GM19035 (cell line): ENCODE measurements around the gene TSPAN16.
A peak's percentile ranks its signal among the peaks of the same experiment; 100 is the strongest.
"Not testable (repeated sequence)": the region's sequence is repeated elsewhere in the genome, so short reads cannot be mapped to it uniquely, and the experiment has no call there.

Experiments
- ATAC-seq: cut with Tn5 transposase; IDR thresholded peaks from one replicate; pipeline ENCODE4 v1.9.1; 2021; ENCODE audit not compliant: unreplicated experiment

Gene TSPAN16

DNA sequence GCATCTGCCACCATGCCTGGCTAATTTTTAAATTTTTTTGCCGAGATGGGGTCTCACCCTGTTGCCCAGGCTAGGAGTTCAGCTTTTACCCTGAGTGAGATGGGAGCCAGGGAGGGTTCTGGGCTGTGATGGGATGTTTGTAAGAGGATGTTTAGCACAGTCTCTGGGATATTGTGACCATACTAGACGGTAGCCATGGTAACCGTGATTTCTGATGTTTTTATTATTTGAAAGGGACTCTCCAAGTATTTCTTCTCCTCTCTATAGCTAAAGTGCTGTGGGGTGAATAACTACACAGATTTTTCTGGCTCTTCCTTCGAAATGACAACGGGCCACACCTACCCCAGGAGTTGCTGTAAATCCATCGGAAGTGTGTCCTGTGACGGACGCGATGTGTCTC, 10.4 kb downstream of the TSPAN16 start:
- no peak for ATAC-seq

DNA sequence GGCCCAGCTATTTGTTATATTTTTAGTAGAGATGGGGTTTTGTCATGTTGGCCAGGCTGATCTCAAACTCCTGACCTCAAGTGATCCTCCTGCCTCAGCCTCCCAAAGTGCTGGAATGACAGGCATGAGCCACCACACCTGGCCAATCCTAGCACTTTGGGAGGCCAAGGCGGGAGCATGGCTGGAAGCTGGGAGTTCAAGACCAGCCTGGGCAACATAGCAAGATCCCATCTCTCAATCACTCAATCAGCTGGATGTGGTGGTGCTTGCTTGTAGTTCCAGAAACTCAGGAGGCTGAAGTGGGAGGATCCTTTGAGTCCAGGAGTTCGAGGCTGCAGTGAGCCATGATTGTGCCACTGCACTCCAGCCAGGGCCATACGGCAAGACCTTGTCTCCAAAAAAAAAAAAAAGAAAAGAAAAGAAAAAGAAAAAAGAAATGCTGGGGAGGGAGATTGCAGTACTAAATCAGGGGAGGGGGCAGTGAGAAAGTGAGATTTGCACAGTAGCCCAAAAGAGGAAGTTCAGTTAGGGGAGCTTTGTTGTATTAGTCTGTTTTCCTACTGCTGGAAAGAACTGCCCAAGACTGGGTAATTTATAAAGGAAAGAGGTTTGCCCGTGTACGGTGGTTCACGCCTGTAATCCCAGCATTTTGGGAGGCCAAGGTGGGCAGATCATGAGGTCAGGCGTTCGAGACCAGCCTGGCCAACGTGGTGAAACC, 24.5 kb downstream of the TSPAN16 start:
- ATAC-seq, result not testable (repeated sequence)

DNA sequence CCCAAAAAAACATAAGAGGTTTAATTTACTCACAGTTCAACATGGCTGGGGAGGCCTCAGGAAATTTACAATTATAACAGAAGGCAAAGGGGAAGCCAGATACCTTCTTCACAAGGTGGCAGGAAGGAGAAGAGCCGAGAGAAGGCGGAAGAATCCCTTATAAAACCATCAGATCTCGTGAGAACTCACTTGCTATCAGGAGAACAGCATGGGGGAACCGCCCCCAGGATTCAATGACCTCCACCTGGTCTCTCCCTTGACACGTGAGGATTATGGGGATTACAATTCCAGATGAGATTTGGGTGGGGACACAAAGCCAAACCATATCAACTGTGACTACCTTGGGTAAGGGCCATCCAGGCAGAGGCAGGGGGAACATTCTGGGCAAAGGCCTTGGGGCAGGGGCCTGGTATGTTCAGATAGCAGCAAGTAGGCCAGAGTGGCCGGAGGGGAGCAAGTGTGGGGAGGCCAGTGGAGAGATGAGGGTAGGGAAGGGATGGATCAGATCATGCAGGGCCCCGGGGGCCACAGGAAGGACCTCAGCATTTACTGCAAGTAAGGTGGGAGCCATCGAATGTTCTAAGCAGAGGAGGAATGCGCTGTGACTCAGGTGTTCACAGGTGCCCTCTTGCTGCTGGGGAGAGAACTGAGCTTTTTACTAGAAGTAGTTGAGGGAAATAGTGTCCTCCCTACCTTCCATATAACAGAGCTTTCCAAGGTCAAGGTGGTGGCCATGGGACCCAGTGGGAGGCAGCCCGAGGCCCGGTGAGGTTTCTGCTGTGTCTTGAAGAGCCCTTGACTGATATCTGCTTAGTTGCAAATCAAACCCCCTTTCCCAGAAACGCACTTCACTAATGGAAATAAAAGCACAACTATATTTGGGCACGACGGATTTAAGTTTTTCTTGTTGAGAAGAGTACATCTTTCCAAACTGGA, 25.5 kb downstream of the TSPAN16 start:
- ATAC-seq, result no peak

DNA sequence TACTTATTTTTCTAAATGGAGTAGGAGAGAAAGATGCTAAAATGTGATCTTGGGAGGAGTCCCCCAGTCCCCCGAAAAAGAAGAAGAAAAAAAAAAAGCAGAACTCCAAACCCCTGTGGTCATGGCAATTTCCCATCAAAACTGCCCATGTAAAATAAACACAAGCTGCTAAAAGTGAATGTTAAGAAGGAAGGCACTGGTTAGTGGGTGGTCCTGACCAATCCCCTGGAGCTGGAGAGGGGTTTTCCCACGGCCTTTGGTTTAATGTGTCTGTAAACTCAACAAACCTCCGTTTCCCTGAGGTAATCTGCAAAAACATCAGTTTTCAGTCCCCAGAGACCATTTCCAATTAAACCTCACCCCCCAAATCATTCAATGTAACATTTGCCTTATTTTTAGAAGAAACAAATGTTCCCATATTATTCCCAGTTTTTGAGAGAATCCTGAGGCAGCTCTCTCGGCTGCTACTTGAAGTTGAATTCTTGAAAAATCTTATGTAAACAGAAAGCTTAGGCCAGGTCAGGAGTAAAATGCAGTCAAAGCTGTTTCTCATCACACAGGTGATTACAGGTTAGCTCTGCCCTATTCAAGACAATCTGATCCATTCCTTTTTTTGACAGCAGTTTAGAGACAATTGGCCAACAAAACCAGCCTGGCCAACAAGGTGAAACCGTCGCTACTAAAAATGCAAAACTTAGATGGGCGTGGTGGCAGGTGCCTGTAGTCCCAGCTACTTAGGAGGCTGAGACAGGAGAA, 26.5 kb downstream of the TSPAN16 start:
- no peak for ATAC-seq

DNA sequence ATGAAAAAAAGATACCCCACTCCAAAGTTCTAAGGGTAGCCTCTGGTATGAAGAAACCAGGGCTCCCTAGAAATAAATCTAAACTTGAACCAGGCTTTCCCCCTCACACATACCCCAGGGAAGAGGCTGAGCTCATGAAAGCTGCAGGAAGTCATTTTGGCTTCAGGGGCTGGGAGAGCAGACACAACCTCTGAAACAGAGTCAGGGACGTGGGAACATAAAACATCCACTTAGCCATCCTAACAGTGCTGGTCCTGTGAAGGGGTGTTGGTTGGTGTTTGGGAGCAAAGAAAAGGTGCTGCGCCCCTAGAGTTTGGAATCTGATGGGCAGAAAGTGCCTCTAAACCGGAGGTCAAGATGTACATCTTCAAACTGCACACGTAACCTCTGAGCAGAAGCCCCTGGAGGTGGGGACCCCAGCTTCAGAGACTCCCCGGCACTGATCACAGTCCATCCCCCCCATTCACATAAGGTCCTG, 27.7 kb downstream of the TSPAN16 start:
- ATAC-seq, result no peak

DNA sequence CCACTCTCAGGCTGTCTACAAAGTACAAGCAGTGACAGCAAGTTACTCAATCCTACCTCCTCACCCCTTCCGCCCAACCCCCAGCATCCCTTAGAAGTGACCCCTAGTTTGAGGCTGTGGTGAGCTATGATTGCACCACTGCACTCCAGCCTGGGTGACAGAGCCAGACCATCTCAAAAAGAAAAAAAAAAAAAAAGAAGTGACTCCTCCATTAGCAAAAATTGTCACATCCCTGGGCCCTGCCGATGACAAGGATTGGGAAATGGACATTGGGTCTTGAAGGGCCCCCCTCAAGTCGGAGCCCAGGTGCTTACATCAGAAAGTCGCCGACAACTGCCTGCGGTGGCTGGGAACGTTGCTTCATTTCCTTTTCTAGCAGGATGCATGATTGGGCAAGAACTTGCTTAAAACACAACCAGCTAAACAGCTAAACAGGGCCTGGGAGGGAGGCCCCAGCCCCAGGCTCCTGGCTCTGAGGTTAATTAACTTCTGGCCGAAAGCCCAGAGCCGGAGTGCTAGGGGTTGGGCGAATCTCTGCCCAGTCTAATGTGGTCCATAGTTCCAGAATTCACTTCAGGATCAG, 28.2 kb downstream of the TSPAN16 start:
- no peak for ATAC-seq

DNA sequence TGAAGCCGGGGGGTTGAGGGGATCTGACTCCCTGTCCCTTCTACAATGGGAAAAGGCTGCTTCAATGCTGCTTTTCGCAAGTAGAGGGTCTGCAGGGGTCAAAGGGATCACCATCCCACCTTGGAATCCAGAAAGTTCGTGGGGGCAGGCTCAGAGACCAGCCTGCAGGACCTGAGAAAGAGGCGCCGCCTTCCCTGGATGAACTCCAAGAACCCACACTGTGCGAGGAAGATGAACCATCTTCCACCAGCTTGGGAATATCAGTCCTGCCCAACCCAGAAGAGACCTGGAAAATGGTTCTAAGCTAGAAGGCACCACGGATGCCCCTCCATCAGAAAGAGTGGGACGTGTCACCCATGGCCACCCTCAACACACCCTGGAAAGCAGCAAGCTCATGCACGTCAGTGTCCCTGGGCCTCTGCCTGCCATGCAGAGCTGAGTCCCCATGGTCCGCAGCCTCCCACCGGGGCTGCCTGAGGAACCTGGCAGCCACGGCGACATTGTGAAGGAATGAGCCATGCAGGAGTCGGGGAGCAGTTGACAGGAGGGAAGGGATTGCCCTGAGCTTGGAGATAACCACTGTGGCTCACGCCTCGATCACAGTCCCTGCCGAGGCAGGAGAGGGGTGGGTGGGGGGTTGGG, 28.9 kb downstream of the TSPAN16 start:
- no peak for ATAC-seq

DNA sequence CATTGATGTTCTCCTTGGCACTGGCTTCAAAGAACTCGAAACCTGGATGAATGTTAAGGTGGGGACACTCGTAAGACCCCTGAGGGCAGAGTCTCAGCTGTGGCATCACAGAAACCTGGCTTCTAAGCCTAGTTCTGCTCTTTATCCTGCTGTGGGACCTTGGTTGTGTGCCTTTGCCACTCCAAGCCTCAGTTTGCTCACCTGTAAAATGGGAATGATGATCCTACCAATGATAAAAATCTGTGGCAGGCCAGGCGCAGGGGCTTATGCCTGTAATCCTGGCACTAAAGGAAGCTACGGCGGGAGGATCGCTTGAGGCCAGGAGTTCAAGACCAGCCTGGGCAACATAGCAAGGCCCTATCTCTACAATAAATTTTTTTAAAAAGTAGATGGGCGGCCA, 29.6 kb downstream of the TSPAN16 start:
- ATAC-seq, result no peak

DNA sequence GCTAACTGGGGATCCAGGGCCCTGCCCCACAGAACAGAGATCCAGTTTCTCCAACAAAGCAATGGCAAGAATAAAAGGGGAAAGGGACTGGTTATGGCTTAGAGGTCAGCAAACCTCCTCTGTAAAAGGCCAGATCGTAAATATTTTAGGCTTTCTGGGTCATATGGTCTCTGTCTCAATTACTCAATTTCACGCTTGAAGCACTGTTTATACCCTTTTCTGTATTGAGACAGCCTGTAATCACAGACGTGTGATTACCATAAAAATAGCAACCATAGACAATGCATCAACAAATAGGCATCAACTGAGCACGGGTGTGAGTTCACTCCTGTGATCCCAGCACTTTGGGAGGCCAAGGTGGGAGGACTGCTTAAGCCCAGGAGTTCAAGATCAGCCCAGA, 34.2 kb downstream of the TSPAN16 start:
- no peak for ATAC-seq

DNA sequence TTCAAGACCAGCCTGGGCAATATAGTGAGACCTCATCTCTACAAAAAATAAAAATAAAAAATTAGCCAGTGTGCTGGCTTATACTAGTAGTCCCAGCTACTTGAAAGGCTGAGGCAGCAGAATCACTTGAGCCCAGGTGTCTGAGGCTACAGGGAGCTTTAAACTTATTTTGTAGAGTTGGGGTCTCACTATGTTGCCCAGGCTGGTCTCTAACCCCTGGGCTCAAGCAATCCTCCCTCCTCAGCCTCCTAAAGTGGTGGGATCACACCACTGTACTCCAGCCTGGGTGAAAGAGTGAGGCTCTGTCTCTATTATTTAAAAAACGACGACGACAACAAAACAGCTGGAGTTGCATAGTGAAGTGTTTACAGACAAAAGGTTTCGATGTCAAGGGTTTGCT, 35.5 kb downstream of the TSPAN16 start:
- no peak for ATAC-seq

DNA sequence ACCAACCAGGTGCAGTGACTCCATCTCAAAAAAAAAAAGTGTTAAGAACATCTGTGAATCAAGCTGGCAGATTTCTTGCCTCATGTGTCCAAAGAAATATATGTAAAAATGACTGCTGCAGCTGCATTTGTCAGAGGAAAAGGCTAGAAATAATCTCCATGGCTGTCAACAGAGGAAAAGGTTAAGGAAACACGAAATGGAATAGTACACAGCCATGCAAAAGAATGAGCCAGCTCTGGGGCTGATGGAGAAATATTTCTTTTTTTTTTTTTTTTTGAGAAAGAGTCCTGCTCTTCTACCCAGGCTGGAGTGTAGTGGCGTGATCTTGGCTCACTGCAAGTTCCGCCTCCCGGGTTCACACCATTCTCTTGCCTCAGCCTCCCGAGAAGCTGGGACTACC, 36.9 kb downstream of the TSPAN16 start:
- ATAC-seq, result no peak

DNA sequence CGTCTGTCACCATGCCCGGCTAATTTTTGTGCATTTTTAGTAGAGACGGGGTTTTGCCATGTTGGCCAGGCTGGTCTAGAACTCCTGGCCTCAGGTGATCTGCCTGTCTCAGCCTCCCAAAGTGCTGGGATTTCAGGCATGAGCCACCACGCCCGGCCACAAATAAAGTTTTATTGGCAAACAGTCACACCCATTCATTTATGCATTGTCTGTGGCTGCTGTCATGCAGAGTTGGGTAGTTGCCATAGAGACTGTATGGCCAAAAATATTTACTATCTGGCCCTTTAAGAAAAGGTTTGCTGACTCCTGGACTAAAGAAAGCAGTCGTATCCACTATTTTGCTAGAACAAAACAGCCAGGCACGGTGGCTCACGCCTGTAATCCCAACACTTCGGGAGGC, 37.9 kb downstream of the TSPAN16 start:
- not testable (repeated sequence) for ATAC-seq

DNA sequence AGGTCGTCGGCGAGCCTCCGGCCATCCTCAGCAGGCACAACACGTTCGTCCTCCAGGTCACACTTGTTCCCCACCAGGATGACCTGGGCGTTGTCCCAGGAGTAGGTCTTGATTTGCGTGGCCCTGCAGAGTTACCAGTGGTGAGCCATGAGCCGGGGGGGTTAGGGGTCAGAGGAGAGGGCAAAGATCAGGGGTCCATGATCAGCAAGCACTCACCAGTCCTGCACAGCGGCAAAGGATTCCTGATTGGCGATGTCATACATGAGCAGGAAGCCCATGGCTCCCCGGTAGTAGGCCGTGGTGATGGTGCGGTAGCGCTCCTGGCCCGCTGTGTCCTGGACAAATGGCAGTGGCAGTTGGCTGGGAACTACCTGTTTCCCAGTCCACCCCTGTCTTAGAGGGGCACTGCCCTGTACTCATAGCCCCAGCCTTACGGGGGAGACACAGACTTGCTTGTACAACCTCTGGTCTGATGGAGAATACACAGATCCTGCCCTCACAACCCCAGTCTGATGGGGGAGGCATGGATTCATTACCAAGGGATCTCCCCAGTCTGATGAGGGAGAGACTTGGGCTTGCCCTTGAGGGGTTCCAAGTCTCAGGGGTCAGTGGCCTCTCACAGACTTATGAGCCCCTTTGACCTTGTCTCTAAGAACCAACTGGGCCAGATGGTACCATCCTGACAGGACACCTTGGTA, 39.6 kb downstream of the TSPAN16 start:
- ATAC-seq, result no peak

DNA sequence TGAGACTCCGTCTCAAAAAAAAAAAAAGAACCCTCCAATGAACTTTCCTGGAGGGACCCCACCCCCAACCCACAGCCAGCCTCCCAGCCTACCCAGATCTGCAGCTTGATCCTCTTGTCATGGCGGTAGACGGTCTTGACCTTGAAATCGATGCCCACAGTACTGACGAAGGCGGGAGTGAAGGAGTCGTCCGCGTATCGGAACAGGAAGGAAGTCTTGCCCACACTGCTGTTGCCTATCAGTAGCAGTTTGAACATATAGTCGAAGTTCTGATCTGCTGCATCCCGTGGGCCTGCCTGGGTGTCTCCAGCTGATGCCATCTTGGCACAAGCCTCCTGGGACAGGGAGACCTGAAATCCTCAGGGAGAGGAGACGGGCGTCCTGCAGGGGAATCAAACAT, 41.1 kb downstream of the TSPAN16 start:
- ATAC-seq, result no peak

DNA sequence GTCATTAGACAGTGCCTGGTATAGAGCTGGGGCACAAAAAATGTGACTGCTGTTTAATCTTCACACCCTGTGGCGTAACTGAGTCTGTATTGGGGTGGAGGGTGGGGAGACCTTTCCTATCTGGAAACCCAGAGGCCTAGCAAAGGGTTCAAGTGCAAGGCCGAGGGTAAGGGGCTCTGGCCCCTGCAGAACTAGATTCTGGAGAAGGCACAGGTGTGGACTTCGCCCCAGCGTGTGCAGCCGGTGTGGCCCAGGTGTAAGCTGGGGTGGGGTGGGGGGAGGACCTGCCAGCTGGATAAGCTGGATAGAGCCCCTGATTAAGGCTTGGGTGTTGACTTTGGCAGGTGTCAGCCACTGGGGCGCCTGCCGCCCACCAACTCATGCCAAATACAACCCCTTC, 42.2 kb downstream of the TSPAN16 start:
- ATAC-seq, result no peak

DNA sequence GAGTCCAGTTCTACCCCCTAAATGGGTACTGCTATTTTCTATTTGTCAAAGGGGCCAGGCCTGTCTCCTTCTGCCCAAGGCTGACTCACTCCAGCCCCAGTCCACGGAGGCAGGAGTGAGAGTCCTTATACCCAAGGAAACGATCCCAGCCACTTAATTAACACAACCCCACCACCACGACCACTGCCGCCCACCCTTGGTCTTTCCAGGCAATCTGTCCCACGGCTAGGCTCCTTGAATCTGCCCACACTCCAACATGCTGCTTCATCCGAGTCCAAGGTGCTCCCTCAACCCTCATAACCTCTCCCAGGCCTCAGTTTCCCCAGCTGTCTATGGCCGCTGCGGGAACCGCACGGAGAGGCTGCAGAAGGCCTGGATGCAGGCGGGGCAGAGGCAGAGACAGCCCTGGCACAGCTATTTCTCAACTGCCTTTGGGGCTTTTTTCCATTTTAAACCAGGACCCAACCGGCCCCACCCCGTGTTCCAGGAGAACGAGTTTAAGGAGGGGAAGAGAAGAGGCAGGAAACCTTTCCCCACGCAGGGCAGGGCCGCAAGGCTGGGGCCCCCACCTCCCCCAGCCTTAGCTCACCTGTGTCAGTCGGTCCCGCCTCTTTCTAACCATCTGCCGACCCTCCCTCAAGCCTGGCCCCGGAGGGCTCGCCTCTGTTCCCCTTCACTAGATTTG, 42.8 kb downstream of the TSPAN16 start:
- ATAC-seq, result no peak

DNA sequence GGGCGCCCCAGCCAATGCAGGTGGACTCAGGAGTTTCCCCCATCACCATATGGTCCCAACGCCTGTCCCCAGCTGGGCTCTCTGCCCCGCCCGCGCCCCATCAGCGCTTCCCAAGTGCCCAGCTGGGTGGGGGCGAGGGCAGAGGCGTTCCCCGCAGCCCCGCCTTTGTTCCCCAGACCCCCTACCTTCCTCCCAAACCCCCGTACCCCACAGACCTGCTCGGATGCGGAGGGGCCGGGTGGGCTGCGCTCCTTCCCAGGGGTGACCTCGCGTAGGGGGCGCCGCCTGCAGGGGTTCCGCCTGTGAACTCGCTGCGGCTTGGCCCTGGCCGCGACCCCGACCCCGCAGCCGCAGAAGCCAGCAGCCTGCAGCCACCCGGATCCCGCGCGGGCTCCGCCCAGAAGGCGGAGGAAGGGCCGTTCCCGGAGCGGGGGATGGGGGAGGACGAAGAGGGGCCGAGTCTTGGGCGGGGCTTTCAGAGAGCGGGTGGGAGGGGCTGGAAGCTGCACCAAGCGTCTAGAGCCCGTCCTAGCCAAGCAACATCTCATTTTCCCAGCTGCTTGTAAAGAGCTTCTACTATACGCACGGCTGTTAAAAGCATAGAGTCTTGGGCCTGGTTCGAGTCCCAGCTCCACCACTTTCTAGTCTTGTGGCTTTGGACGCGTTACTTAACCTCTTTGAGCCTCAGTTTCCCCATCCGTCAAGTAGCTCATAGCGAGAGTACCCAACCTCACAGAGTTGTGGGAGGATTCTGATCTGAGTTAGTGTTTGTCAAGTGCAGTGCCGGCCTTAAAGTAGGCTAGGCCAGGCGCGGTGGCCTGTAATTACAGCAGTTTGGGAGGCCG, 43.5 kb downstream of the TSPAN16 start, which contains the start of gene RAB3D:
TSS of gene RAB3D (minus strand) at position 404 of the 845 bp plus-strand sequence. CDS start 2,258 bp downstream, outside the sequence.
- peak; percentile 71 for ATAC-seq

DNA sequence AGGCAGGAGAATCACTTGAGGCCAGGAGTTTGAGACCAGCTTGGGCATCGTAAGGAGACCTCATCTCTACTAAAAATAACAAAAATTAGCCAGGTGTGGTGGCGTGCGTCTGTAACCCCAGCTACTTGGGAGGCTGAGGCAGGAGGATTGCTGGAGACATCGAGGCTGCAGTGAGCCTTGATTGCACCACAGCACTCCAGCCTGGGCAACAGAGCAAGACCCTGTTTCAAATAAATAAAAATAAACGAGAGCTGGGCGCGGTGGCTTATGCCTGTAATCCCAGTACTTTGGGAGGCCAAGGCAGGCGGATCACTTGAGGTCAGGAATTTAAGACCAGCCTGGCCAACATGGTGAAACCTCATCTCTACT, 44.1 kb downstream of the TSPAN16 start:
- not testable (repeated sequence) for ATAC-seq
